Omental fat pad (tissue), 4 donors: ENCODE data around the gene IL31. TPM values are rescaled to one million over a fixed set of nuclear protein-coding genes. Genes with fewer than 3 reads are reported as not detected.

Source experiments
- ATAC-seq: fragments of 150-250 bp; one replicate; pipeline ENCODE4 v1.9.1; 2016; ENCODE audit warnings: mild to moderate bottlenecking, moderate library complexity; ENCODE audit not compliant: low FRiP score
- DNase-seq: peaks from one replicate; pipeline ENCODE4 v3.0.0-alpha.2; 2019; ENCODE audit warnings: low spot score
- total RNA-seq, 4 donors: library from RNA; depleted of rRNA; stranded (reverse); fragments of >200 nt; gene quantifications; one replicate each; pipeline ENCODE4 v1.1.0, GENCODE V29; 2016
- TF ChIP-seq, protein P1 (sequence below), 3 donors: fragments of 450-650 bp; IDR thresholded peaks; one replicate each; pipeline ENCODE4 v1.5.1; 2016 to 2017; ENCODE audit warnings: antibody characterized with exemption in 3 of 3, mild to moderate bottlenecking in 3 of 3, moderate library complexity in 2 of 3

The IL31 gene
- total RNA-seq, result not detected

DNA sequence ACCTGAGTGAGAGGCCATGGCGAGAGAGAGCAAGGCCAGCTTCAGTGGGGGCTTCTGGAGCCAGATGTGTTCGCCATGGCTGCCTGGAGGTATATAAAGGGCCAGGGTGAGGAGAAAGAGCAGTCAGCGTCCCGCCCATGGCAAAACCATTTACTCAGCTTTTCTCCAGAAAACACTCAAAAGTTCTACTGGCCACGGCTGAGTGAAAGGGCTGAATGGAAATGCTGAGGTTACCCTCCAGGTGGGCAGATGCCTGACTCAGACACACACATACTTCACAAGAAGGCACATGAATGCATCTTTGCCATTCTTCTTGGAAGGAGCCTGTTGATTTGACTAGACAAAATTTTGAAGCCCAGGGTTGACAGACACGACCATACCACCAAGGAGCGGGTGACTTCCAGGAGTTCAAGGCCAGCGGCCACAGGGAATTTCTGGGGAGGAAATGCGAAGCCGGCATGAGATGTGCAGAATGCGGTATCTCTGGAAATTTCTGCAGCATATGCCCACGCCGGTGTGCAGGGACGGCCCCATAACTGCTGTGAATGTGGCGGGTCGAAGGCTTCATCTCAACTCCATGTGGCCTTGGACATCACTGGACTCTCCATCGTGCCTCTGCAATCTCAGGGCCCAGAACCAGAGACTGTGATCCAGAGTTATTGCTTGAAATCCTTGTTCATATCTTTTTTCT, at the start of gene IL31:
Gene IL31, minus strand, starts transcription at position 67 of the 691 bp plus-strand sequence. Its CDS starts 49 bp downstream, at position 18.
- DNase-seq, result no peak
- ATAC-seq, result no peak
- TF ChIP-seq, protein P1, sequence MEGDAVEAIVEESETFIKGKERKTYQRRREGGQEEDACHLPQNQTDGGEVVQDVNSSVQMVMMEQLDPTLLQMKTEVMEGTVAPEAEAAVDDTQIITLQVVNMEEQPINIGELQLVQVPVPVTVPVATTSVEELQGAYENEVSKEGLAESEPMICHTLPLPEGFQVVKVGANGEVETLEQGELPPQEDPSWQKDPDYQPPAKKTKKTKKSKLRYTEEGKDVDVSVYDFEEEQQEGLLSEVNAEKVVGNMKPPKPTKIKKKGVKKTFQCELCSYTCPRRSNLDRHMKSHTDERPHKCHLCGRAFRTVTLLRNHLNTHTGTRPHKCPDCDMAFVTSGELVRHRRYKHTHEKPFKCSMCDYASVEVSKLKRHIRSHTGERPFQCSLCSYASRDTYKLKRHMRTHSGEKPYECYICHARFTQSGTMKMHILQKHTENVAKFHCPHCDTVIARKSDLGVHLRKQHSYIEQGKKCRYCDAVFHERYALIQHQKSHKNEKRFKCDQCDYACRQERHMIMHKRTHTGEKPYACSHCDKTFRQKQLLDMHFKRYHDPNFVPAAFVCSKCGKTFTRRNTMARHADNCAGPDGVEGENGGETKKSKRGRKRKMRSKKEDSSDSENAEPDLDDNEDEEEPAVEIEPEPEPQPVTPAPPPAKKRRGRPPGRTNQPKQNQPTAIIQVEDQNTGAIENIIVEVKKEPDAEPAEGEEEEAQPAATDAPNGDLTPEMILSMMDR (IDR thresholded peaks at IDR 0.05), result no peak

DNA sequence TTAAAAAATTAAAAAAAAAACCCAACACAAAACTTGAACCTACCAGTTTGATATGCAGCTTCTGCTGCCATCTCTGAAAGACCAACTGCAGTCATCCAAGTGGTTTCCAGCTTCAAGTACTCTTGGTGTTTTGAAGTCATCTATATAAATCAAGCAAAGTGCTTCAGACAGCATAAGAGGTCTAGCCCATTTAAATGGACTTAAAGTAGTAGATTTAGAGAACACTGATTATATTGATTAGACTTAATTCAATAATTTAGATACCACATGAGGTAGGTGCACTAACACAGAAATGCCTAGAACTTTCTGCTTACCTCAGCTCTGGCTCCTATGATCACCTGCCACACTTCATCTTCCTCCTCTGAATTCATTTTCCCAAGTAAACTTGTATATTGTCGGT, 42.4 kb upstream of the IL31 start:
- no peak for ATAC-seq
- TF ChIP-seq, protein P1 (IDR thresholded peaks at IDR 0.05), result no peak
- no peak for DNase-seq

DNA sequence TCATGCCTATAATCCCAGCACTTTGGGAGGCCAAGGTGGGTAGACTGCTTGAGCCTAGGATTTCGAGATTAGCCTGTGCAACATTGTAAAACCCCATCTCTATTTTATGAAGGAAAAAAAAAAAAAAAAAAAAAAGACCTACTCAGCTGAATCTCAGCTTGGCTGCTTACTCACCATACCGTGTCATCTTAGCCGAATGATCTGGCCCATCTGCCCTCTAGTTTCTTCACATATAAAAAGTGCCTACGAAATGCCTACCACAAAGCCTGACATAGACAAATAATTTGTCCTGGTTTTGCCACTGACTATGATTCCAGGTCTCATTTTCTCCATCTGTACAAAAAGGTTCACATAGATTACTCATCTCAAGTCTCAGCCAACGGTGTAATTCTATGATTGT, 41.8 kb upstream of the IL31 start:
- ATAC-seq (no peak), DNase-seq (no peak)
- TF ChIP-seq, protein P1 (IDR thresholded peaks at IDR 0.05), result no peak

DNA sequence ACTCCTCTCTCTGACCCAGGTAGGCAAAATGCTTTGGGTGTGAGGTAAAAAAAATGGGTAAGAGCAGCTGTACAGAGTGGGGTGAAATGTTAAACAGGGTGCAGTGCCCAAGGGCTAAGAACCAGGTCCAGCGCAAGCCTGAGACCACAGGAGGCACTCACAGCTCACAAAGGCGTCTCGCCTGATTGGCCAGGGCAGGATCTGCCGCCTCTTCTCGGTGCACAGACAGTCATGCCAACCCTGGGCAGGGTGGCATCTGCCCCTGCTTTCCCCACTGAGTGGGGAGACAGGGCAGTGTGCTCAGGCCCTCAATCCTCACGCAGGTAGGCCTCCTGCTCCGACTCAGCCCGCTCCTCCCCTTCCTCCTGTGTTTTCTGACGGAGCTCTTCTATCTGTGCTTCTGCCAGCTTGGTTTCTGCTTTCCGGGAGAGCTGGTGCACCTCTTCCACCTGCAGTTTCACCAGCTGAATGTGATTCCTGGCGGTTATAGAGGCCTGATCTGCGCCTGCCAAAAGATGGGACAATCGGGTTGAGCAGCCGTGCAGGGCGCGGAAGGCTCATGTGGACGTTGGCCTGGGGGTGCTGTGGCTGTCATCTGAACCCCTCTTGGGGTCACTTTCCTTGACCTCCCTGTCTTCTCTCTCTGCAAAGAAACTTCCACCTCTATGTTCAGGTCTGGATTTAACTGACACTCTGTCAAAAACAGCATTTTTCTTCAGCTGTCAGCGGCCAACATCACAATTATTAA, 34.2 kb upstream of the IL31 start:
- no peak for DNase-seq
- TF ChIP-seq, protein P1 (IDR thresholded peaks at IDR 0.05), result no peak
- ATAC-seq, result no peak

DNA sequence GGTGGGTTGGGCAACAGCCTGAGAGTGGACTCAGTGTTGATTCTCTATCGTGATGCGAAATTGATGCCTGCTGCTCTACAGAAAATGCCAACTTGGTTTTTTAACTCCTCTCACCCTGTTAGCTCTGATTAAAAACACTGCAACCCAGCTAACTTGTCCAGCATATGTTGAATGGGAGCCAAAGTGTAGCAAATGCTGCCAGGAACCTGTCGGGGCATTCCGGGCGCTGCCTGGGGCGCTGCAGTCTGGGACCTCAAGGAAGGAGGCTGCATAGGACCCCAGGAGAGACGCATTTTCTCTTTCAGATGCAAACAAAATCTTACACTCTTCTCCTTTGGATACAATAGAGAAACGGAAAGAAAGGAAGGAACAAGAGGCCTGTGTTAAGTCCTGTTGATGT, 33.4 kb upstream of the IL31 start:
- no peak for ATAC-seq
- no peak for DNase-seq

DNA sequence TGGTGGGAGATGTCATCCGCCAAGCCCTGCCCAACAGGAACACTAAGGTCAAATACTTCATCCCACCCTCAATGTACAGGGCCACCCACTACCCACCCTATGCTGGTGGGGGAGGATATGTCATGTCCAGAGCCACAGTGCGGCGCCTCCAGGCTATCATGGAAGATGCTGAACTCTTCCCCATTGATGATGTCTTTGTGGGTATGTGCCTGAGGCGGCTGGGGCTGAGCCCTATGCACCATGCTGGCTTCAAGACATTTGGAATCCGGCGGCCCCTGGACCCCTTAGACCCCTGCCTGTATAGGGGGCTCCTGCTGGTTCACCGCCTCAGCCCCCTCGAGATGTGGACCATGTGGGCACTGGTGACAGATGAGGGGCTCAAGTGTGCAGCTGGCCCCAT, 33.0 kb upstream of the IL31 start:
- DNase-seq (no peak), ATAC-seq (no peak)
- TF ChIP-seq, protein P1 (IDR thresholded peaks at IDR 0.05), result no peak

More for the DNA sequence above, 33.4 kb upstream of the IL31 start:
- TF ChIP-seq, protein P1 (IDR thresholded peaks at IDR 0.05), result no peak
